A549 treated with AZD9567 at 1 μM for 4 hours (cell line): Measurements from ENCODE around the gene RAB22A. TPM values are rescaled to one million over a fixed set of nuclear protein-coding genes. Genes with fewer than 3 reads are reported as not detected.

ENCODE experiments used
- total RNA-seq: library from RNA; stranded (reverse); fragments of 200-300 nt; extraction: Qiagen RNA extraction; gene quantifications from 5 replicates; pipeline ENCODE4 v1.2.3, GENCODE V29; 2022; ENCODE audit not compliant: insufficient read depth

Gene RAB22A
- total RNA-seq = 10.0 to 13.7 TPM (median 10.5 TPM) in 5 replicates

GRCh38 chr20:58309591-58310290 is at the start of gene RAB22A:
RAB22A (plus strand) TSS chr20:58309715; CDS start chr20:58309977, 262 bp downstream.

GRCh38 chr20:58388882-58389323 is 79.4 kb downstream of the RAB22A start, which contains the start of gene VAPB:
VAPB (plus strand) TSS chr20:58389229; CDS start chr20:58389460, 231 bp downstream.

Other genes starting within 250 kb of the RAB22A start
- gene ANKRD60, start 81.1 kb upstream of the RAB22A start, total RNA-seq = not detected in 5 replicates
- 47.5 to 62.6 TPM (median 49.9 TPM) in 5 replicates for gene VAPB, start 79.5 kb downstream of the RAB22A start, total RNA-seq
- 0.05 to 0.16 TPM (median 0.07 TPM) in 4 of 5 replicates, not detected in the other for gene APCDD1L, start 205.7 kb downstream of the RAB22A start, total RNA-seq